WTC11 (cell line): Measurements from ENCODE around the gene SDK2. TPM values are rescaled to one million over a fixed set of nuclear protein-coding genes. Genes with fewer than 3 reads are reported as not detected.

Experiments
- ATAC-seq: fragments of 200-7000 bp; cut with Tn5 transposase; 2 replicates; pipeline ENCODE4 v1.10.0; 2021; ENCODE audit warnings: mild to moderate bottlenecking, moderate library complexity
- CTCF ChIA-PET: fragments of 300-600 bp; sonication (Branson Sonifier 250); formaldehyde crosslinking; loops from one replicate; lab custom pipeline; 2021; ENCODE audit warnings: antibody characterized with exemption; lab: Charles Lee
- POLR2A ChIA-PET: fragments of 350-600 bp; sonication (Branson Sonifier 250); formaldehyde crosslinking; loops from one replicate; lab custom pipeline; 2021; ENCODE audit warnings: antibody characterized with exemption; lab: Charles Lee
- DNase-seq: peaks from one replicate; pipeline ENCODE4 v3.0.0; 2021; ENCODE audit warnings: low spot score
- H3K27ac Mint-ChIP-seq: 2 replicates; pipeline ENCODE4 v1.8.0; 2021; ENCODE audit warnings: mixed read lengths
- H3K27me3 Mint-ChIP-seq: 2 replicates; pipeline ENCODE4 v1.8.0; 2021; ENCODE audit warnings: low read depth, mild to moderate bottlenecking, moderate library complexity, mixed read lengths
- H3K36me3 Mint-ChIP-seq: 2 replicates; pipeline ENCODE4 v1.8.0; 2021; ENCODE audit warnings: mixed read lengths
- H3K4me1 Mint-ChIP-seq: 2 replicates; pipeline ENCODE4 v1.8.0; 2022; ENCODE audit warnings: mixed read lengths
- H3K4me3 Mint-ChIP-seq: 2 replicates; pipeline ENCODE4 v1.8.0; 2021; ENCODE audit warnings: mild to moderate bottlenecking, moderate library complexity, mixed read lengths
- H3K9me3 Mint-ChIP-seq: 2 replicates; pipeline ENCODE4 v1.8.0; 2021; ENCODE audit warnings: mixed read lengths
- ARID4B ChIP-seq: sonication (generic); formaldehyde crosslinking; IDR thresholded peaks from 2 replicates; pipeline ENCODE4 v1.8.0; 2023; ENCODE audit warnings: missing genetic modification reagents, mild to moderate bottlenecking, borderline replicate concordance
- CBFB ChIP-seq: sonication (generic); formaldehyde crosslinking; IDR thresholded peaks from 2 replicates; pipeline ENCODE4 v1.8.1; 2022; ENCODE audit warnings: mild to moderate bottlenecking, low read depth, missing genetic modification reagents
- CDX4 ChIP-seq: fragments of 250-450 bp; sonication (Bioruptor Pico); IDR thresholded peaks from 2 replicates; pipeline ENCODE4 v1.9.0; 2021; ENCODE audit warnings: moderate library complexity, mild to moderate bottlenecking, inconsistent platforms, borderline replicate concordance
- ELF4 ChIP-seq: sonication (generic); formaldehyde crosslinking; IDR thresholded peaks from 2 replicates; pipeline ENCODE4 v1.8.1; 2022; ENCODE audit warnings: low read depth, mild to moderate bottlenecking, moderate library complexity, missing genetic modification reagents
- ESRRA ChIP-seq: sonication (generic); formaldehyde crosslinking; IDR thresholded peaks from 2 replicates; pipeline ENCODE4 v1.8.1; 2022; ENCODE audit warnings: mild to moderate bottlenecking, missing genetic modification reagents, borderline replicate concordance
- FOXP1 ChIP-seq: sonication (generic); formaldehyde crosslinking; IDR thresholded peaks from 2 replicates; pipeline ENCODE4 v1.8.0; 2022; ENCODE audit warnings: missing genetic modification reagents, mild to moderate bottlenecking, moderate library complexity, borderline replicate concordance
- IRF2 ChIP-seq: sonication (generic); formaldehyde crosslinking; IDR thresholded peaks from 2 replicates; pipeline ENCODE4 v1.8.0; 2022; ENCODE audit warnings: low read depth, missing genetic modification reagents, borderline replicate concordance
- JAZF1 ChIP-seq: fragments of 250-450 bp; sonication (Bioruptor Pico); IDR thresholded peaks from 2 replicates; pipeline ENCODE4 v1.9.0; 2021; ENCODE audit warnings: moderate library complexity, mild to moderate bottlenecking, inconsistent platforms
- JUN ChIP-seq: sonication (generic); formaldehyde crosslinking; IDR thresholded peaks from 2 replicates; pipeline ENCODE4 v1.8.0; 2023; ENCODE audit warnings: mild to moderate bottlenecking, missing genetic modification reagents
- NR1H2 ChIP-seq: sonication (generic); formaldehyde crosslinking; IDR thresholded peaks from 2 replicates; pipeline ENCODE4 v1.9.0; 2021; ENCODE audit warnings: mild to moderate bottlenecking, moderate library complexity, missing genetic modification reagents
- NR3C1 ChIP-seq: sonication (generic); formaldehyde crosslinking; conservative IDR thresholded peaks from 2 replicates; pipeline ENCODE4 v1.8.1; 2023; ENCODE audit warnings: low read depth, mild to moderate bottlenecking, missing genetic modification reagents
- PRDM15 ChIP-seq: sonication (generic); formaldehyde crosslinking; IDR thresholded peaks from 2 replicates; pipeline ENCODE4 v1.8.0; 2022; ENCODE audit warnings: missing genetic modification reagents
- SMAD3 ChIP-seq: sonication (generic); formaldehyde crosslinking; IDR thresholded peaks from 2 replicates; pipeline ENCODE4 v1.8.0; 2022; ENCODE audit warnings: missing genetic modification reagents, mild to moderate bottlenecking, borderline replicate concordance
- SP1 ChIP-seq: sonication (generic); formaldehyde crosslinking; conservative IDR thresholded peaks from 2 replicates; pipeline ENCODE4 v1.8.1; 2022; ENCODE audit warnings: missing genetic modification reagents
- TCF7 ChIP-seq: sonication (generic); formaldehyde crosslinking; IDR thresholded peaks from 2 replicates; pipeline ENCODE4 v1.8.0; 2022; ENCODE audit warnings: mild to moderate bottlenecking, low read depth, missing genetic modification reagents, moderate library complexity
- ZNF138 ChIP-seq: sonication (generic); formaldehyde crosslinking; conservative IDR thresholded peaks from 2 replicates; pipeline ENCODE4 v1.8.1; 2022; ENCODE audit warnings: mild to moderate bottlenecking, moderate library complexity, missing genetic modification reagents
- total RNA-seq: library from RNA; stranded (reverse); gene quantifications from 3 replicates; pipeline ENCODE4 v1.2.3, GENCODE V29; 2021
- TF ChIP-seq, protein P1 (sequence below): sonication (generic); formaldehyde crosslinking; IDR thresholded peaks from 2 replicates; pipeline ENCODE4 v1.8.1; 2022; ENCODE audit warnings: mild to moderate bottlenecking, missing genetic modification reagents, moderate library complexity, borderline replicate concordance
- TF ChIP-seq, protein P2 (sequence below): fragments of 250-450 bp; sonication (Bioruptor Pico); IDR thresholded peaks from 2 replicates; pipeline ENCODE4 v1.9.0; 2021; ENCODE audit warnings: mild to moderate bottlenecking

SDK2 gene
- total RNA-seq, 1 experiment from 2014 or later = 14.8 TPM

GRCh38 chr17:73482251-73482716 is 162.0 kb downstream of the SDK2 start:
- DNase-seq = no peak
- ChIA-PET POLR2A (no interaction called here), CTCF (no interaction called here)
- peaks cover 16% of the 10 kb centered on the region for H3K36me3 Mint-ChIP-seq
- TF ChIP-seq, protein P1, sequence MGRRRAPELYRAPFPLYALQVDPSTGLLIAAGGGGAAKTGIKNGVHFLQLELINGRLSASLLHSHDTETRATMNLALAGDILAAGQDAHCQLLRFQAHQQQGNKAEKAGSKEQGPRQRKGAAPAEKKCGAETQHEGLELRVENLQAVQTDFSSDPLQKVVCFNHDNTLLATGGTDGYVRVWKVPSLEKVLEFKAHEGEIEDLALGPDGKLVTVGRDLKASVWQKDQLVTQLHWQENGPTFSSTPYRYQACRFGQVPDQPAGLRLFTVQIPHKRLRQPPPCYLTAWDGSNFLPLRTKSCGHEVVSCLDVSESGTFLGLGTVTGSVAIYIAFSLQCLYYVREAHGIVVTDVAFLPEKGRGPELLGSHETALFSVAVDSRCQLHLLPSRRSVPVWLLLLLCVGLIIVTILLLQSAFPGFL (CRISPR knock-in tag) = no peak
- TF ChIP-seq CDX4 (CRISPR knock-in tag) (no peak), SMAD3 (CRISPR knock-in tag) (no peak), TCF7 (CRISPR knock-in tag) (no peak), SP1 (CRISPR knock-in tag) (no peak), ZNF138 (CRISPR knock-in tag) (no peak), JUN (CRISPR knock-in tag) (no peak), ELF4 (CRISPR knock-in tag) (no peak), CBFB (CRISPR knock-in tag) (no peak), ESRRA (no peak)
- TF ChIP-seq, protein P2, sequence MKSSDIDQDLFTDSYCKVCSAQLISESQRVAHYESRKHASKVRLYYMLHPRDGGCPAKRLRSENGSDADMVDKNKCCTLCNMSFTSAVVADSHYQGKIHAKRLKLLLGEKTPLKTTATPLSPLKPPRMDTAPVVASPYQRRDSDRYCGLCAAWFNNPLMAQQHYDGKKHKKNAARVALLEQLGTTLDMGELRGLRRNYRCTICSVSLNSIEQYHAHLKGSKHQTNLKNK = no peak
- H3K27ac Mint-ChIP-seq = peak overlapping the region; percentile 48; the same call in 1 of the 2 replicates
- H3K4me1 Mint-ChIP-seq = peaks cover 21% of the 10 kb centered on the region
- H3K27me3 Mint-ChIP-seq = peaks cover 3% of the 10 kb centered on the region; the same call in 1 of the 2 replicates
- no peak overlapping the region for H3K4me3 Mint-ChIP-seq
- peaks cover 18% of the 10 kb centered on the region for H3K9me3 Mint-ChIP-seq
- no peak for ATAC-seq

DNA sequence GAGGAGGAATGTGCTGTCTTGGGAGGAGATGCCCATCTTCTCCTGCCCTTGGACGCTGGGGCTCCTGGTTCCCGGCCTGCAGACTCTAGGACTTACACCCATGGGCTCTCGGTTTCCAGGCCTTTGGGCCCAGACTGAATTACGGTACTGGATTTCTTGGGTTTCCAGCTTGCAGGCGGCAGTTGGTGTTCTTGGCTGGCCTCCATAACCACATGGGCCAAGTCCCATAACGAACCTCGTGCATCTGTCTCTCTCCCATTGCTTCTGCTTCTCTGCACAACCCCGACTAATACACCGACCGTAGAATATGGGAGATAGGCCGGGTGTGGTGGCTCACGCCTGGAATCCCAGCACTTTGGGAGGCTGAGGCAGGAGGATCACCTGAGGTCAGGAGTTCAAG is 162.6 kb downstream of the SDK2 start:
- Mint-ChIP-seq H3K4me3 (no peak overlapping the region), H3K27ac (no peak overlapping the region), H3K4me1 (peaks cover 26% of the 10 kb centered on the region), H3K9me3 (peaks cover 18% of the 10 kb centered on the region), H3K27me3 (peaks cover 3% of the 10 kb centered on the region; the same call in 1 of the 2 replicates), H3K36me3 (peaks cover 16% of the 10 kb centered on the region)
- ChIA-PET POLR2A (no interaction called here), CTCF (no interaction called here)
- ATAC-seq = no peak
- no peak for DNase-seq
- TF ChIP-seq NR3C1 (no peak), FOXP1 (no peak), IRF2 (CRISPR knock-in tag) (no peak), PRDM15 (CRISPR knock-in tag) (peak; percentile 31; the same call in 1 of the 2 replicates), NR1H2 (no peak), ARID4B (CRISPR knock-in tag) (no peak), JUN (CRISPR knock-in tag) (no peak), JAZF1 (CRISPR knock-in tag) (no peak)
